Psoas muscle (tissue), 8 donors: Measurements from ENCODE around the gene LZIC. TPM values are rescaled to one million over a fixed set of nuclear protein-coding genes. Genes with fewer than 3 reads are reported as not detected.
A peak's percentile ranks its signal among the peaks of the same experiment; 100 is the strongest.

Experiments used
- ATAC-seq, 4 donors: fragments of 200-7000 bp; cut with Tn5 transposase; one replicate each; pipeline ENCODE4 v1.9.1; 2020; ENCODE audit warnings: moderate library complexity in 3 of 4, mild to moderate bottlenecking in 2 of 4
- DNase-seq, 2 donors: peaks; one replicate each; pipeline ENCODE4 v3.0.0-alpha.2; 2020
- H3K27ac ChIP-seq: fragments of 200-600 bp; one replicate; pipeline ENCODE4 v1.8.0; 2022
- H3K27me3 ChIP-seq, 3 donors: fragments of 200-600 bp in 1 of 3; one replicate each; pipeline versions ENCODE4 v1.6.1 to v1.8.0; 2013 to 2022; ENCODE audit warnings: low read length in 2 of 3, mild to moderate bottlenecking in 2 of 3, moderate library complexity in 1 of 3; ENCODE audit not compliant: insufficient read depth in 3 of 3
- H3K36me3 ChIP-seq, 2 donors: fragments of 200-600 bp in 1 of 2; one replicate each; pipeline versions ENCODE4 v1.6.1 to v1.8.0; 2013 to 2022; ENCODE audit warnings: low read depth in 1 of 2, mild to moderate bottlenecking in 1 of 2, moderate library complexity in 1 of 2; ENCODE audit not compliant: insufficient read depth in 1 of 2
- H3K4me1 ChIP-seq: fragments of 200-600 bp; one replicate; pipeline ENCODE4 v1.8.0; 2022
- H3K4me3 ChIP-seq: fragments of 200-600 bp; one replicate; pipeline ENCODE4 v1.8.0; 2022; ENCODE audit warnings: mild to moderate bottlenecking
- H3K9me3 ChIP-seq: fragments of 200-600 bp; one replicate; pipeline ENCODE4 v1.8.0; 2022
- CTCF ChIP-seq: fragments of 200-600 bp; IDR thresholded peaks from one replicate; pipeline ENCODE4 v1.8.0; 2022; ENCODE audit warnings: antibody characterized with exemption
- WGBS, 3 donors: extraction: QIAGEN DNeasy Blood & Tissue Kit; methylation state at CpG; one replicate each; pipeline versions ENCODE4 v1.1.6 to v1.1.7; 2013; 5-methylcytosine and 5-hydroxymethylcytosine counted together
- intact Hi-C, 2 donors: fragments of 100-400 bp; cut with DNase I; formaldehyde crosslinking; loops; one replicate each; pipeline versions ENCODE4 v1.11.0 to v1.14.2; 2022
- long read RNA-seq, 2 donors: library from polyadenylated mRNA; unstranded; transcript quantifications; one replicate each; pipeline ENCODE4 v2.0.0, GENCODE V29; 2021
- polyA plus RNA-seq, 3 donors: library from polyadenylated mRNA; stranded (reverse); fragments of 200-250 nt; gene quantifications; one replicate each; pipeline ENCODE4 v1.2.3, GENCODE V29; 2013
- total RNA-seq, 4 donors: library from RNA; stranded (reverse); fragmentation: NEBNext Ultra II Directional in 2 of 4; extraction: Animal tissue kit (Norgen Biotek cat#: 25700) in 2 of 4; gene quantifications; one replicate each; pipeline versions ENCODE4 v1.2.1 to v1.2.4, GENCODE V29; 2021 to 2023
- donor health status: healthy with polysubstance abuse.
- donor health status: DM: no; HTN: no; CAD: no; lungs with moderate emphysema.
- donor health status: Bipolar disorder and iron deficiency.
- donor health status: healthy.
- donor health status: DM: yes; HTN: yes; CAD: no.
- donor health status: DM: no; HTN: no; CAD: no.
- donor health status: DM: no; HTN: no; CAD: no.
- donor health status: DM: yes; HTN: yes; CAD: no.

Gene LZIC
- total RNA-seq (10 to 100 TPM; 17.6 to 24.9 (median 21.1) TPM), polyA plus RNA-seq (10 to 100 TPM; 17.3 to 37.5 (median 25.0) TPM)
- long read RNA-seq, donor 1, partial matches to known transcripts: 1 of 9 reads
- long read RNA-seq, donor 1, other reads (novel, unspliced or antisense): 1 of 9 reads
- long read RNA-seq, donor 2, transcript LZIC-201 (8 exons, 945 nt): major isoform, 5 of 13 reads
- long read RNA-seq, donor 2, partial matches to known transcripts: 0 of 13 reads
- long read RNA-seq, donor 2, other reads (novel, unspliced or antisense): 4 of 13 reads

GRCh38 chr1:9942939-9943788, at the start of gene LZIC, which contains the start of gene NMNAT1:
Gene LZIC, minus strand, starts transcription at chr1:9943391. Its CDS starts 6,772 bp downstream, at chr1:9936619.
Gene NMNAT1, plus strand, starts transcription at chr1:9943475. Its CDS starts 28,599 bp downstream, at chr1:9972074.
- no peak for TF ChIP-seq CTCF
- peaks cover 31% of the 10 kb centered on the region for H3K4me1 ChIP-seq
- H3K27ac ChIP-seq: peak within 1 kb of the TSS; percentile 91
- H3K27me3 ChIP-seq: no peaks in the 10 kb centered on the region
- H3K4me3 ChIP-seq: peak within 1 kb of the TSS; percentile 91
- peak; percentile 93 to 96 for DNase-seq
- H3K9me3 ChIP-seq: no peaks in the 10 kb centered on the region
- 0 to 1% (median 1%) methylated on average over 52 to 53 of the region's 53 CpGs for WGBS, 3 donors
- ATAC-seq: peak; percentile 98 to 100 (median 99)
- peaks cover 0 to 36% of the 10 kb centered on the region in 2 donors for H3K36me3 ChIP-seq
- intact Hi-C loops: loop anchor here (2.0 to 10.0 kb wide), 5 partner anchors 32 to 90 kb away; partner anchors contain the start of genes UBE4B (in 2 of the 2) and CTNNBIP1 (in 1 of the 2)

GRCh38 chr1:9992910-9993309, 49.7 kb upstream of the LZIC start:
- TF ChIP-seq CTCF: no peak
- intact Hi-C loops: no loop called here
- peaks cover 0 to 22% (median 8%) of the 10 kb centered on the region in 3 donors for H3K27me3 ChIP-seq
- ATAC-seq (no peak), DNase-seq (no peak)
- no peak overlapping the region for H3K27ac ChIP-seq
- 56 to 62% (median 58%) methylated on average over 5 of the region's 5 CpGs for WGBS, 3 donors
- H3K36me3 ChIP-seq: no peaks in the 10 kb centered on the region
- H3K4me3 ChIP-seq: no peak overlapping the region
- H3K4me1 ChIP-seq: peaks cover 4% of the 10 kb centered on the region
- H3K9me3 ChIP-seq: no peaks in the 10 kb centered on the region

GRCh38 chr1:9990944-9991343, 47.8 kb upstream of the LZIC start:
- DNase-seq: no peak
- H3K4me1 ChIP-seq: no peaks in the 10 kb centered on the region
- no peak overlapping the region for H3K27ac ChIP-seq
- 34 to 35% (median 34%) methylated on average over 2 of the region's 2 CpGs for WGBS, 3 donors
- H3K4me3 ChIP-seq: no peak overlapping the region
- peaks cover 0 to 2% (median 0%) of the 10 kb centered on the region in 3 donors for H3K27me3 ChIP-seq
- no peaks in the 10 kb centered on the region for H3K36me3 ChIP-seq
- intact Hi-C loops: no loop called here
- TF ChIP-seq CTCF: no peak
- peak in 1 of 4 donors; percentile 44 for ATAC-seq
- no peaks in the 10 kb centered on the region for H3K9me3 ChIP-seq

- no peak for DNase-seq
- Histone ChIP-seq H3K27ac (no peak overlapping the region), H3K27me3 (no peaks in the 10 kb centered on the region), H3K4me3 (no peak overlapping the region), H3K4me1 (no peaks in the 10 kb centered on the region), H3K9me3 (no peaks in the 10 kb centered on the region), H3K36me3 (peaks cover 0 to 5% of the 10 kb centered on the region in 2 donors)
- intact Hi-C loops: no loop called here
- no peak for ATAC-seq
- no peak for TF ChIP-seq CTCF
- 78 to 90% (median 81%) methylated on average over 5 of the region's 5 CpGs for WGBS, 3 donors
Observed at GRCh38 chr1:9989773-9990172, 46.6 kb upstream of the LZIC start.
